ENCODE measurements around the gene MUS81. TPM values are rescaled to one million over a fixed set of nuclear protein-coding genes. Genes with fewer than 3 reads are reported as not detected.
A peak's percentile ranks its signal among the peaks of the same experiment; 100 is the strongest.

MUS81 gene
- polyA plus RNA-seq, 2 of the 4 experiments (the other 2 are of a cell fraction), result 27.8 to 33.4 TPM

DNA sequence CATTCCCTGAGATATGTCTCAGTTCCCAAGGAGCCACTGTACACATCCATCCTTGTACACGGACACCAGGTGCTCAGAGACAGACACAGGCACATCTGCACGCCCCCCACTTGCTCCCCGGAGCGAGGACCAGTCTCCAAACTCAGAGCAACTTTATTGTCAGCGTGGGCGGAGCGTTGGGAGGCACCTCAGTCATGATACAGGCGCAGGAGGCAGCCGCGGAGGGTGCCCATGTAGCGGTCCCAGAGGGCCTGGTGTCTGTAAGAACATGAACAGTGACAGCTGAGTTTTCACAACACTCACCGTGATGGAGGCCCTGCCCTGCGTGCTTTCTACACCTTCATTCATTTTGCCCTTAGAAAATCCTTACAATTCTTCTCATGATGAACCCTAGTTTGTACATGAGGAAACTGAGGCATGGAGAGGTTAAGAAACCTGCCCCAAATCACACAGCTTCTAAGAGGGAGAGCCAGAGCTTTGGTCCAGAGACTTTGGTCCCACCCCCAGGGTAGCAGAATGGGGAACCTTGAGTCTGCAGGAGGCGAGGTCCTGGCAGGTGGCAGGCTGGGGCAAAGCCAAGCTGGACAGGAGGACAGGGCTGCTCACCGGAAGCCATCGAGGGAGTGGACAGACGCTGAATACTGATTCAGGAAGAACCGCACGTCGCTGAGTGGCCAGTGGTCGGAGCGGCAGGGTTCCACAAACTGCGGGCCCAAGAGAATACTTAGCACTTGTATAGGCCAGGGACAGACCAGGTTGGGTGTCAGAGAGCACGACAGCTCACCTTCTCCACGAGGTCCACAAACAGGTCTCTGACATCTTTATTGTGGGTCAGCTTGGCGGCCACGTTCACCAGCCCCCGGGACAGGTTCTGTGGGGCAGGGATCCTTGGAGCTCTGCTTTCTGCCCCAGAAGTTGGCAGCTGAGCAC, 23.8 kb downstream of the MUS81 start:
- Histone ChIP-seq H3K27ac (no peak overlapping the region), H3K4me1 (peaks cover 18% of the 10 kb centered on the region), H3K4me3 (no peak overlapping the region), H3K4me2 (no peak overlapping the region), H3K9me3 (no peaks in the 10 kb centered on the region)
- 72% methylated on average over 26 of the region's 28 CpGs for WGBS (ENCODE audit: missing lambda C conversion rate)
- TF ChIP-seq RAD21 (conservative IDR thresholded peaks at IDR 0.05 in 1 of 2, IDR thresholded peaks at IDR 0.05 in 1 of 2) (no peak), FOSL2 (IDR thresholded peaks at IDR 0.05) (no peak), FOSL2 (CRISPR knock-in tag; IDR thresholded peaks at IDR 0.05) (no peak), MYC (IDR thresholded peaks at IDR 0.05; ENCODE audit: borderline replicate concordance, low read length) (no peak), NFE2L2 (conservative IDR thresholded peaks at IDR 0.05; ENCODE audit: low read length) (no peak), EHMT2 (IDR thresholded peaks at IDR 0.05; ENCODE audit: low read depth) (no peak), CBX8 (IDR thresholded peaks at IDR 0.05) (no peak), EHF (CRISPR knock-in tag; IDR thresholded peaks at IDR 0.05) (no peak), FOSB (CRISPR knock-in tag; IDR thresholded peaks at IDR 0.05) (no peak), SMC3 (IDR thresholded peaks at IDR 0.05) (no peak), RNF2 (IDR thresholded peaks at IDR 0.05; ENCODE audit: borderline replicate concordance, low read depth) (no peak)
- TF ChIP-seq, protein P1, sequence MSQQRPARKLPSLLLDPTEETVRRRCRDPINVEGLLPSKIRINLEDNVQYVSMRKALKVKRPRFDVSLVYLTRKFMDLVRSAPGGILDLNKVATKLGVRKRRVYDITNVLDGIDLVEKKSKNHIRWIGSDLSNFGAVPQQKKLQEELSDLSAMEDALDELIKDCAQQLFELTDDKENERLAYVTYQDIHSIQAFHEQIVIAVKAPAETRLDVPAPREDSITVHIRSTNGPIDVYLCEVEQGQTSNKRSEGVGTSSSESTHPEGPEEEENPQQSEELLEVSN (IDR thresholded peaks at IDR 0.05; ENCODE audit: borderline replicate concordance, low read depth), result no peak
- TF ChIP-seq, protein P2, sequence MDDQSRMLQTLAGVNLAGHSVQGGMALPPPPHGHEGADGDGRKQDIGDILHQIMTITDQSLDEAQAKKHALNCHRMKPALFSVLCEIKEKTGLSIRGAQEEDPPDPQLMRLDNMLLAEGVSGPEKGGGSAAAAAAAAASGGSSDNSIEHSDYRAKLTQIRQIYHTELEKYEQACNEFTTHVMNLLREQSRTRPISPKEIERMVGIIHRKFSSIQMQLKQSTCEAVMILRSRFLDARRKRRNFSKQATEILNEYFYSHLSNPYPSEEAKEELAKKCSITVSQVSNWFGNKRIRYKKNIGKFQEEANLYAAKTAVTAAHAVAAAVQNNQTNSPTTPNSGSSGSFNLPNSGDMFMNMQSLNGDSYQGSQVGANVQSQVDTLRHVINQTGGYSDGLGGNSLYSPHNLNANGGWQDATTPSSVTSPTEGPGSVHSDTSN (IDR thresholded peaks at IDR 0.05), result no peak
- ChIA-PET CTCF (interaction anchor here (0.6 to 20.5 kb wide), 62 partner anchors 6 to 368 kb away, joined by 3 to 618 read pairs (median 5); partner anchors contain the start of genes BANF1, C11orf68, CFL1 and CTSW), POLR2A (interaction anchor here (1.1 to 1.6 kb wide), 5 partner anchors 12 to 172 kb away, joined by 3 to 9 read pairs (median 4); partner anchors contain the start of gene FOSL1)
- FAIRE-seq (no peak), DNase-seq (ENCODE audit: low read depth in 1 of 2, low spot score in 1 of 2) (no peak), ATAC-seq (no peak)

DNA sequence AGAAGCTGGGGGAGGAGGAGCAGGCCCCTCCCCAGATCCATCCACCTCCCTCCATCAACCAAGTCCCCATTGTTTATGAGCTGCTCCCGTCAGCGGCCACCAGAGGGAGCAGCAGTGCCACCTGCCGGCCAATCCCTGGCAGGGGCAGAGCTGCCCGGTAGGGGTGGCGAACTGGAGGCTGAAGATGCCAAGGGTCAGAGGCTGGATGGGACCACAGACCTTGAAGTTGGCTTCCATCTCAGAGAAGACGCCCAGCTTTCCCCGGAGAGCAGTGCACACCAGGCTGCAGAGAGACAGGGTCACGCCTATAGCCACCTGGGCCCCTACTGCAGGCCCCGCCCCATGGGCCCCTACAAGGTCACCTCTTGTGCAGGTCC, 24.5 kb downstream of the MUS81 start:
- ChIA-PET CTCF (interaction anchor here (0.6 to 20.5 kb wide), 65 partner anchors 7 to 368 kb away, joined by 3 to 618 read pairs (median 5); partner anchors contain the start of genes AP5B1, BANF1, C11orf68 and CFL1), POLR2A (interaction anchor here (1.1 to 1.6 kb wide), 5 partner anchors 13 to 173 kb away, joined by 3 to 9 read pairs (median 4); partner anchors contain the start of gene FOSL1)
- H3K4me1 ChIP-seq, result peaks cover 25% of the 10 kb centered on the region
- peak; percentile 80 for FAIRE-seq
- H3K9me3 ChIP-seq, result no peaks in the 10 kb centered on the region
- TF ChIP-seq KDM1A (IDR thresholded peaks at IDR 0.05; ENCODE audit: low read depth) (no peak), SMC3 (IDR thresholded peaks at IDR 0.05) (peak; percentile 90), EP300 (IDR thresholded peaks at IDR 0.05) (no peak), RAD21 (conservative IDR thresholded peaks at IDR 0.05 in 1 of 2, IDR thresholded peaks at IDR 0.05 in 1 of 2) (peak; percentile 81 to 84), MAZ (IDR thresholded peaks at IDR 0.05; ENCODE audit: borderline replicate concordance, low read depth, low read length) (0 out of 2 replicates have a peak, but pooled peaks have one; percentile 43)
- TF ChIP-seq, protein P3, sequence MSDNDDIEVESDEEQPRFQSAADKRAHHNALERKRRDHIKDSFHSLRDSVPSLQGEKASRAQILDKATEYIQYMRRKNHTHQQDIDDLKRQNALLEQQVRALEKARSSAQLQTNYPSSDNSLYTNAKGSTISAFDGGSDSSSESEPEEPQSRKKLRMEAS (IDR thresholded peaks at IDR 0.05), result peak; percentile 65
- TF ChIP-seq, protein P4, sequence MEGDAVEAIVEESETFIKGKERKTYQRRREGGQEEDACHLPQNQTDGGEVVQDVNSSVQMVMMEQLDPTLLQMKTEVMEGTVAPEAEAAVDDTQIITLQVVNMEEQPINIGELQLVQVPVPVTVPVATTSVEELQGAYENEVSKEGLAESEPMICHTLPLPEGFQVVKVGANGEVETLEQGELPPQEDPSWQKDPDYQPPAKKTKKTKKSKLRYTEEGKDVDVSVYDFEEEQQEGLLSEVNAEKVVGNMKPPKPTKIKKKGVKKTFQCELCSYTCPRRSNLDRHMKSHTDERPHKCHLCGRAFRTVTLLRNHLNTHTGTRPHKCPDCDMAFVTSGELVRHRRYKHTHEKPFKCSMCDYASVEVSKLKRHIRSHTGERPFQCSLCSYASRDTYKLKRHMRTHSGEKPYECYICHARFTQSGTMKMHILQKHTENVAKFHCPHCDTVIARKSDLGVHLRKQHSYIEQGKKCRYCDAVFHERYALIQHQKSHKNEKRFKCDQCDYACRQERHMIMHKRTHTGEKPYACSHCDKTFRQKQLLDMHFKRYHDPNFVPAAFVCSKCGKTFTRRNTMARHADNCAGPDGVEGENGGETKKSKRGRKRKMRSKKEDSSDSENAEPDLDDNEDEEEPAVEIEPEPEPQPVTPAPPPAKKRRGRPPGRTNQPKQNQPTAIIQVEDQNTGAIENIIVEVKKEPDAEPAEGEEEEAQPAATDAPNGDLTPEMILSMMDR (IDR thresholded peaks at IDR 0.05), result peak; percentile 97
- H3K4me3 ChIP-seq, result no peak overlapping the region
- peak; percentile 16 to 49; a peak in 5 of 6 replicates for ATAC-seq
- no peak overlapping the region for H3K4me2 ChIP-seq
- no peak overlapping the region for H3K27ac ChIP-seq
- peak; percentile 83 to 93 for DNase-seq (ENCODE audit: low read depth in 1 of 2, low spot score in 1 of 2)
- 17% methylated on average over 8 of the region's 9 CpGs for WGBS (ENCODE audit: missing lambda C conversion rate)
